ENCODE data around the gene MRPL40.

The MRPL40 gene

GRCh38 chr22:19483481-19484244, 51.3 kb downstream of the MRPL40 start:
- DNase-seq: no peak
